Neuronal stem cell (in vitro differentiated cells): ENCODE measurements around the gene PLD1.

Source experiments
- DNase-seq: peaks from one replicate; pipeline ENCODE4 v3.0.0-alpha.2; 2013; ENCODE audit warnings: low spot score
- H2AFZ ChIP-seq: one replicate; pipeline ENCODE4 v1.6.1; 2013; ENCODE audit warnings: mild to moderate bottlenecking, low read length, inconsistent platforms
- H2AK5ac ChIP-seq: 2 replicates; pipeline ENCODE4 v1.6.1; 2013; ENCODE audit warnings: low read depth, mild to moderate bottlenecking, inconsistent platforms, low read length, moderate library complexity, mixed read lengths
- H2BK120ac ChIP-seq: 2 replicates; pipeline ENCODE4 v1.6.1; 2013; ENCODE audit warnings: low read depth, mild to moderate bottlenecking, inconsistent platforms, low read length, moderate library complexity, mixed read lengths
- H2BK12ac ChIP-seq: one replicate; pipeline ENCODE4 v1.6.1; 2013; ENCODE audit warnings: low read length, inconsistent platforms
- H2BK15ac ChIP-seq: 2 replicates; pipeline ENCODE4 v1.6.1; 2013; ENCODE audit warnings: mild to moderate bottlenecking, low read length, inconsistent platforms, mixed read lengths
- H2BK5ac ChIP-seq: one replicate; pipeline ENCODE4 v1.6.1; 2013; ENCODE audit warnings: inconsistent platforms, mild to moderate bottlenecking, low read length, moderate library complexity
- H3K14ac ChIP-seq: one replicate; pipeline ENCODE4 v1.6.1; 2013; ENCODE audit warnings: low read length, inconsistent platforms
- H3K18ac ChIP-seq: 2 replicates; pipeline ENCODE4 v1.6.1; 2013; ENCODE audit warnings: low read length, inconsistent platforms
- H3K23ac ChIP-seq: 2 replicates; pipeline ENCODE4 v1.6.1; 2013; ENCODE audit warnings: low read depth, mild to moderate bottlenecking, mixed read lengths, low read length, inconsistent platforms; ENCODE audit not compliant: poor library complexity
- H3K27ac ChIP-seq: replicated peaks from 3 replicates; pipeline ENCODE4 v1.5.1; 2013; ENCODE audit warnings: low read length, inconsistent platforms
- H3K27me3 ChIP-seq, 3 experiments: 2 replicates each; pipeline ENCODE4 v1.6.1; 2013; ENCODE audit warnings: low read length in 3 of 3, mild to moderate bottlenecking in 2 of 3, inconsistent platforms in 1 of 3, low read depth in 1 of 3, mixed read lengths in 1 of 3, moderate library complexity in 1 of 3; ENCODE audit not compliant: control insufficient read depth in 3 of 3, insufficient read depth in 3 of 3
- H3K36me3 ChIP-seq, 2 donors: replicated peaks in 1 of 2; 2 replicates each; pipeline ENCODE4 v1.6.1; 2013; ENCODE audit warnings: low read length in 2 of 2; ENCODE audit not compliant: control insufficient read depth in 2 of 2, insufficient read depth in 2 of 2
- H3K4ac ChIP-seq: 2 replicates; pipeline ENCODE4 v1.6.1; 2013; ENCODE audit warnings: inconsistent platforms, mild to moderate bottlenecking, low read length, moderate library complexity
- H3K4me1 ChIP-seq, 2 donors: 1 replicate in 1 of 2; 2 replicates in 1 of 2; pipeline ENCODE4 v1.6.1; 2013; ENCODE audit warnings: low read length in 2 of 2, low read depth in 1 of 2; ENCODE audit not compliant: control insufficient read depth in 2 of 2, insufficient read depth in 1 of 2
- H3K4me2 ChIP-seq: one replicate; pipeline ENCODE4 v1.6.1; 2013; ENCODE audit warnings: mild to moderate bottlenecking, low read length, inconsistent platforms; ENCODE audit not compliant: insufficient read depth, poor library complexity, severe bottlenecking
- H3K4me3 ChIP-seq, 2 donors: 2 replicates each; pipeline ENCODE4 v1.5.1; 2013; ENCODE audit warnings: low read length in 2 of 2, mild to moderate bottlenecking in 2 of 2, inconsistent platforms in 1 of 2, moderate library complexity in 1 of 2
- H3K79me1 ChIP-seq: one replicate; pipeline ENCODE4 v1.6.1; 2013; ENCODE audit warnings: low read depth, mild to moderate bottlenecking, inconsistent platforms, low read length, moderate library complexity
- H3K9ac ChIP-seq: one replicate; pipeline ENCODE4 v1.6.1; 2013; ENCODE audit warnings: mild to moderate bottlenecking, low read depth, low read length, inconsistent platforms; ENCODE audit not compliant: poor library complexity
- H3K9me3 ChIP-seq, 2 donors: replicated peaks in 1 of 2; 2 replicates each; pipeline versions ENCODE3 to v1.6.1; 2013; ENCODE audit warnings: low read length in 2 of 2, mild to moderate bottlenecking in 2 of 2, inconsistent platforms in 1 of 2, low read depth in 1 of 2, mixed read lengths in 1 of 2, moderate library complexity in 1 of 2; ENCODE audit not compliant: control insufficient read depth in 2 of 2, insufficient read depth in 1 of 2
- H4K8ac ChIP-seq: one replicate; pipeline ENCODE4 v1.6.1; 2013; ENCODE audit warnings: low read depth, mild to moderate bottlenecking, inconsistent platforms, low read length, moderate library complexity
- H4K91ac ChIP-seq: one replicate; pipeline ENCODE4 v1.6.1; 2013; ENCODE audit warnings: low read length, low read depth, mild to moderate bottlenecking, inconsistent platforms; ENCODE audit not compliant: poor library complexity
- WGBS, 2 donors: extraction: QIAGEN DNeasy Blood & Tissue Kit; methylation state at CpG; one replicate each; pipeline ENCODE4 v1.1.7; 2013; ENCODE audit warnings: missing lambda C conversion rate in 2 of 2, mixed read lengths in 1 of 2; ENCODE audit not compliant: insufficient read length in 2 of 2, insufficient replicate concordance in 1 of 2; ENCODE audit errors: extremely low coverage in 2 of 2; 5-methylcytosine and 5-hydroxymethylcytosine counted together

Gene PLD1

GRCh38 chr3:171711461-171712170, 98.7 kb downstream of the PLD1 start:
- Histone ChIP-seq H2BK5ac (no peak overlapping the region), H3K27me3 (peaks cover 0 to 2% (median 0%) of the 10 kb centered on the region in 3 experiments)
- no CpG with 5 or more reads among the region's 3 CpGs for WGBS, 2 donors

DNA sequence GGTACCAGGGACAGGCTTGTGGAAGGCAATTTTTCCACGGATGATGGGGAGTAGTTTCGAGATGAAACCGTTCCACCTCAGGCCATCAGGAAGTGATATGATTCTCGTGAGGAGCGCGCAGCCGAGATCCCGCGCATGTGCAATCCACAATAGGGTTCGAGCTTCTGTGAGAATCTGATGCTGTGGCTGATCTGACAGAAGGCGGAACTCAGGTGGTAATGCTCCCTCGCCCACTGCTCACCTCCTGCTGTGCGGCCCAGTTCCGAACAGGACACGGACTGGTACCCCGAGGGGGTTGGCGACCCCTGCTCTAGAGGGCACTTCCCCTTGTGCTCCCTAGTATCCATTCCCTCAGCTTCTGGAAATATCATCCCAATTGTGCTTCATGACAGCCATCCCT, 99.9 kb downstream of the PLD1 start:
- Histone ChIP-seq H3K9me3 (peaks cover 0 to 6% of the 10 kb centered on the region in 2 donors), H3K79me1 (no peaks in the 10 kb centered on the region), H3K4ac (no peak overlapping the region), H3K27me3 (peaks cover 0 to 2% (median 0%) of the 10 kb centered on the region in 3 experiments), H4K8ac (no peak overlapping the region), H2BK120ac (no peak overlapping the region), H3K14ac (no peak overlapping the region), H3K18ac (no peak overlapping the region), H3K4me3 (no peak overlapping the region), H3K27ac (no peak overlapping the region), H4K91ac (no peak overlapping the region), H3K36me3 (no peaks in the 10 kb centered on the region), H2BK5ac (no peak overlapping the region), H2BK15ac (no peak overlapping the region), H2AK5ac (no peak overlapping the region), H3K4me1 (no peaks in the 10 kb centered on the region), H3K4me2 (no peak overlapping the region), H2AFZ (no peak overlapping the region), H3K23ac (no peak overlapping the region), H3K9ac (no peak overlapping the region), H2BK12ac (no peak overlapping the region)
- WGBS, 2 donors = no CpG with 5 or more reads among the region's 17 CpGs
- no peak for DNase-seq

More at GRCh38 chr3:171711461-171712170, 98.7 kb downstream of the PLD1 start:
- H3K27ac ChIP-seq = no peak overlapping the region
- H3K9me3 ChIP-seq = peaks cover 0 to 6% of the 10 kb centered on the region in 2 donors
- no peaks in the 10 kb centered on the region for H3K79me1 ChIP-seq
- no peak overlapping the region for H4K8ac ChIP-seq
- no peak overlapping the region for H4K91ac ChIP-seq
- H2BK12ac ChIP-seq = no peak overlapping the region
- no peaks in the 10 kb centered on the region for H3K36me3 ChIP-seq
- H3K14ac ChIP-seq = no peak overlapping the region
- H2BK15ac ChIP-seq = no peak overlapping the region
- H2BK120ac ChIP-seq = no peak overlapping the region
- H3K18ac ChIP-seq = peak overlapping the region; percentile 35
- no peak overlapping the region for H3K9ac ChIP-seq
- no peak overlapping the region for H3K4me3 ChIP-seq
- H3K23ac ChIP-seq = no peak overlapping the region
- H3K4ac ChIP-seq = no peak overlapping the region
- no peaks in the 10 kb centered on the region for H3K4me1 ChIP-seq
- H2AFZ ChIP-seq = peak overlapping the region; percentile 46
- DNase-seq = no peak
- H3K4me2 ChIP-seq = no peak overlapping the region
- no peak overlapping the region for H2AK5ac ChIP-seq

DNA sequence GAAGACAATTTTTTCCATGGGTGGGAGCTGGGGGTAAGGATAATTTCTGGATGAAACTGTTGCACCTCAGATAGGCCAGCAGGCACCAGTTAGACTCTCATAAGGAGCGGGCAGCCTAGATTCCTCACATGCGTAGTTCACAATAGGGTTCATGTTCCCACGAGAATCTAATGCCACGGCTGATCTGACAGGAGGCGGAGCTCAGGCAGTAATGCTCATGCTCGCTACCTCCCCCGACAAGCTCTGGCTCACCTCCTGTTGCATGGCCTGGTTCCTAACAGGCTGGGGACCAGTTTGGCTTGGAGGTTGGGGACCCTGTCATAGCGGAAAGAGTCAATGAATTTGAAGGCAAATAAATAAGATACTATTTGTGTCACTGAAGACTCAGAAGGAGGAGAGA, 105.5 kb downstream of the PLD1 start:
- Histone ChIP-seq H3K79me1 (no peaks in the 10 kb centered on the region), H3K9ac (no peak overlapping the region), H2BK15ac (no peak overlapping the region), H3K27ac (no peak overlapping the region), H3K14ac (no peak overlapping the region), H2BK120ac (no peak overlapping the region), H3K9me3 (peaks cover 0 to 5% of the 10 kb centered on the region in 2 donors), H3K36me3 (no peaks in the 10 kb centered on the region), H3K4me1 (peaks cover 0 to 2% of the 10 kb centered on the region in 2 donors), H2BK5ac (no peak overlapping the region), H2AFZ (peak overlapping the region; percentile 9), H4K91ac (no peak overlapping the region), H3K23ac (no peak overlapping the region), H3K27me3 (peaks cover 0 to 2% (median 0%) of the 10 kb centered on the region in 3 experiments), H3K18ac (peak overlapping the region; percentile 5), H3K4me3 (no peak overlapping the region), H2BK12ac (no peak overlapping the region), H3K4me2 (no peak overlapping the region), H2AK5ac (no peak overlapping the region), H4K8ac (no peak overlapping the region), H3K4ac (no peak overlapping the region)
- DNase-seq = no peak
- no CpG with 5 or more reads among the region's 8 CpGs for WGBS, 2 donors

GRCh38 chr3:171704002-171704401, 106.3 kb downstream of the PLD1 start:
- H3K27me3 ChIP-seq = peaks cover 0 to 2% (median 0%) of the 10 kb centered on the region in 3 experiments
- no peak overlapping the region for H3K4me2 ChIP-seq
- H2BK120ac ChIP-seq = no peak overlapping the region
- H2BK12ac ChIP-seq = no peak overlapping the region
- H3K36me3 ChIP-seq = no peaks in the 10 kb centered on the region
- H4K91ac ChIP-seq = no peak overlapping the region
- no peak overlapping the region for H3K14ac ChIP-seq
- no peak overlapping the region for H3K4me3 ChIP-seq
- no CpG with 5 or more reads among the region's 2 CpGs for WGBS, 2 donors
- H2BK5ac ChIP-seq = no peak overlapping the region
- no peak overlapping the region for H3K9ac ChIP-seq
- no peak overlapping the region for H4K8ac ChIP-seq
- no peak overlapping the region for H3K18ac ChIP-seq
- DNase-seq = no peak
- H3K4me1 ChIP-seq = peaks cover 0 to 2% of the 10 kb centered on the region in 2 donors
- H2BK15ac ChIP-seq = no peak overlapping the region
- H3K9me3 ChIP-seq = peaks cover 0 to 5% of the 10 kb centered on the region in 2 donors
- H3K27ac ChIP-seq = no peak overlapping the region
- H2AK5ac ChIP-seq = no peak overlapping the region
- H3K23ac ChIP-seq = no peak overlapping the region
- H2AFZ ChIP-seq = no peak overlapping the region
- H3K79me1 ChIP-seq = no peaks in the 10 kb centered on the region
- no peak overlapping the region for H3K4ac ChIP-seq
